ENCODE measurements around the gene GRIK4. TPM values are rescaled to one million over a fixed set of nuclear protein-coding genes. Genes with fewer than 3 reads are reported as not detected.
"Not testable (repeated sequence)": the region's sequence is repeated elsewhere in the genome, so short reads cannot be mapped to it uniquely, and the experiment has no call there.

The GRIK4 gene
- total and polyA plus RNA-seq, 2 donors (not counting 1 experiment from before 2014, with no cell fraction given): 0.12 to 0.27 TPM

GRCh38 chr11:120618399-120618798 lies 106.9 kb downstream of the GRIK4 start:
- no peaks in the 10 kb centered on the region for H3K79me2 ChIP-seq (ENCODE audit: control insufficient read depth, insufficient read depth, low read length)
- H3K4me3 ChIP-seq (ENCODE audit: control extremely low read depth in 1 of 5, extremely low read depth in 1 of 5, insufficient read depth in 1 of 5, low read depth in 2 of 5, low read length in 4 of 5): no peak overlapping the region
- TF ChIP-seq EZH2 (IDR thresholded peaks at IDR 0.05; ENCODE audit: borderline replicate concordance, insufficient read depth, low read depth, low read length, poor library complexity, severe bottlenecking) (no peak), CTCF (IDR thresholded peaks at IDR 0.05) (no peak)
- Mint-ChIP-seq H3K4me3 (no peak overlapping the region), H3K4me1 (peaks cover 6% of the 10 kb centered on the region), H3K27me3 (no peaks in the 10 kb centered on the region), H3K9me3 (ENCODE audit: insufficient read depth) (peaks cover 9% of the 10 kb centered on the region), H3K27ac (no peak overlapping the region)
- no peak for DNase-seq
- H3K9me3 ChIP-seq (ENCODE audit: control extremely low read depth in 1 of 3, control insufficient read depth in 2 of 3, insufficient read depth in 1 of 3, low read length in 2 of 3): peaks cover 2 to 14% (median 11%) of the 10 kb centered on the region in 3 donors
- H3K4me2 ChIP-seq (replicated peaks; ENCODE audit: low read depth, low read length, poor library complexity, severe bottlenecking): no peak overlapping the region
- H2AFZ ChIP-seq (ENCODE audit: insufficient read depth, low read depth, low read length, poor library complexity, severe bottlenecking): no peak overlapping the region
- H3K9ac ChIP-seq (ENCODE audit: low read length): no peak overlapping the region
- no peak overlapping the region for H3K27ac ChIP-seq (ENCODE audit: low read length in 2 of 2)
- WGBS (ENCODE audit: insufficient coverage): 96% methylated on average over 5 of the region's 5 CpGs
- H3K27me3 ChIP-seq (replicated peaks in 1 of 4; ENCODE audit: control extremely low read depth in 1 of 4, control insufficient read depth in 3 of 4, insufficient read depth in 4 of 4, low read length in 3 of 4): no peaks in the 10 kb centered on the region
- POLR2A ChIA-PET: no interaction called here
- peaks cover 0 to 3% of the 10 kb centered on the region in 2 donors for H3K4me1 ChIP-seq (ENCODE audit: control insufficient read depth in 2 of 2, insufficient read depth in 2 of 2, low read length in 2 of 2)
- H3K36me3 ChIP-seq (replicated peaks in 1 of 2; ENCODE audit: control extremely low read depth in 1 of 2, control insufficient read depth in 1 of 2, extremely low read depth in 1 of 2, insufficient read depth in 2 of 2, low read length in 1 of 2): no peaks in the 10 kb centered on the region
- CTCF ChIA-PET: no interaction called here
- intact Hi-C loops (cut with micrococcal nuclease): no loop called here
- H4K20me1 ChIP-seq (ENCODE audit: control insufficient read depth, insufficient read depth, low read length, poor library complexity, severe bottlenecking): no peaks in the 10 kb centered on the region
- ATAC-seq (ENCODE audit: low read depth): no peak

- H3K27me3 Mint-ChIP-seq: peaks cover 22% of the 10 kb centered on the region
- ChIA-PET POLR2A (no interaction called here), CTCF (no interaction called here)
- no peaks in the 10 kb centered on the region for H4K20me1 ChIP-seq (ENCODE audit: control insufficient read depth, insufficient read depth, low read length, poor library complexity, severe bottlenecking)
- no peak for ATAC-seq (ENCODE audit: low read depth)
- TF ChIP-seq EZH2 (IDR thresholded peaks at IDR 0.05; ENCODE audit: borderline replicate concordance, insufficient read depth, low read depth, low read length, poor library complexity, severe bottlenecking) (no peak), CTCF (IDR thresholded peaks at IDR 0.05) (no peak)
- H3K4me1 Mint-ChIP-seq: no peaks in the 10 kb centered on the region
- H3K27ac Mint-ChIP-seq: no peak overlapping the region
- no peak overlapping the region for H3K4me2 ChIP-seq (replicated peaks; ENCODE audit: low read depth, low read length, poor library complexity, severe bottlenecking)
- no peak overlapping the region for H3K27ac ChIP-seq (ENCODE audit: low read length in 2 of 2)
- H3K4me3 Mint-ChIP-seq: no peak overlapping the region
- H3K4me1 ChIP-seq (ENCODE audit: control insufficient read depth in 2 of 2, insufficient read depth in 2 of 2, low read length in 2 of 2): no peaks in the 10 kb centered on the region
- no peak overlapping the region for H3K9ac ChIP-seq (ENCODE audit: low read length)
- DNase-seq: no peak
- no peak overlapping the region for H3K4me3 ChIP-seq (ENCODE audit: control extremely low read depth in 1 of 5, extremely low read depth in 1 of 5, insufficient read depth in 1 of 5, low read depth in 2 of 5, low read length in 4 of 5)
- intact Hi-C loops (cut with micrococcal nuclease): no loop called here
- H3K9me3 ChIP-seq (ENCODE audit: control extremely low read depth in 1 of 3, control insufficient read depth in 2 of 3, insufficient read depth in 1 of 3, low read length in 2 of 3): peaks cover 2 to 14% (median 11%) of the 10 kb centered on the region in 3 donors
- no peaks in the 10 kb centered on the region for H3K79me2 ChIP-seq (ENCODE audit: control insufficient read depth, insufficient read depth, low read length)
- peaks cover 9% of the 10 kb centered on the region for H3K9me3 Mint-ChIP-seq (ENCODE audit: insufficient read depth)
- H2AFZ ChIP-seq (ENCODE audit: insufficient read depth, low read depth, low read length, poor library complexity, severe bottlenecking): no peak overlapping the region
- 73% methylated on average over 7 of the region's 7 CpGs for WGBS (ENCODE audit: insufficient coverage)
- H3K27me3 ChIP-seq (replicated peaks in 1 of 4; ENCODE audit: control extremely low read depth in 1 of 4, control insufficient read depth in 3 of 4, insufficient read depth in 4 of 4, low read length in 3 of 4): no peaks in the 10 kb centered on the region
- no peaks in the 10 kb centered on the region for H3K36me3 ChIP-seq (replicated peaks in 1 of 2; ENCODE audit: control extremely low read depth in 1 of 2, control insufficient read depth in 1 of 2, extremely low read depth in 1 of 2, insufficient read depth in 2 of 2, low read length in 1 of 2)
Observed at GRCh38 chr11:120622189-120622875, 110.8 kb downstream of the GRIK4 start.

- H3K4me1 Mint-ChIP-seq; ATAC-seq (ENCODE audit: low read depth); H3K4me3 Mint-ChIP-seq; H4K20me1 ChIP-seq (ENCODE audit: control insufficient read depth, insufficient read depth, low read length, poor library complexity, severe bottlenecking); H3K4me1 ChIP-seq (ENCODE audit: control insufficient read depth in 2 of 2, insufficient read depth in 2 of 2, low read length in 2 of 2); H3K36me3 ChIP-seq (replicated peaks in 1 of 2; ENCODE audit: control extremely low read depth in 1 of 2, control insufficient read depth in 1 of 2, extremely low read depth in 1 of 2, insufficient read depth in 2 of 2, low read length in 1 of 2); H3K27ac Mint-ChIP-seq; H2AFZ ChIP-seq (ENCODE audit: insufficient read depth, low read depth, low read length, poor library complexity, severe bottlenecking); H3K4me3 ChIP-seq (ENCODE audit: control extremely low read depth in 1 of 5, extremely low read depth in 1 of 5, insufficient read depth in 1 of 5, low read depth in 2 of 5, low read length in 4 of 5); H3K9me3 Mint-ChIP-seq (ENCODE audit: insufficient read depth); CTCF ChIA-PET; POLR2A ChIA-PET; H3K27ac ChIP-seq (ENCODE audit: low read length in 2 of 2); DNase-seq; H3K9me3 ChIP-seq (ENCODE audit: control extremely low read depth in 1 of 3, control insufficient read depth in 2 of 3, insufficient read depth in 1 of 3, low read length in 2 of 3); H3K9ac ChIP-seq (ENCODE audit: low read length); intact Hi-C loops (cut with micrococcal nuclease); H3K27me3 ChIP-seq (replicated peaks in 1 of 4; ENCODE audit: control extremely low read depth in 1 of 4, control insufficient read depth in 3 of 4, insufficient read depth in 4 of 4, low read length in 3 of 4); H3K79me2 ChIP-seq (ENCODE audit: control insufficient read depth, insufficient read depth, low read length); H3K4me2 ChIP-seq (replicated peaks; ENCODE audit: low read depth, low read length, poor library complexity, severe bottlenecking): not testable (repeated sequence)
- WGBS (ENCODE audit: insufficient coverage): 95% methylated on average over 10 of the region's 12 CpGs
- H3K27me3 Mint-ChIP-seq: peaks cover 28% of the 10 kb centered on the region
Observed at GRCh38 chr11:120624992-120625391, 113.4 kb downstream of the GRIK4 start.
